ENCODE measurements around the gene PCDHGA7.
"Not testable (repeated sequence)": the region's sequence is repeated elsewhere in the genome, so short reads cannot be mapped to it uniquely, and the experiment has no call there.

Gene PCDHGA7

DNA sequence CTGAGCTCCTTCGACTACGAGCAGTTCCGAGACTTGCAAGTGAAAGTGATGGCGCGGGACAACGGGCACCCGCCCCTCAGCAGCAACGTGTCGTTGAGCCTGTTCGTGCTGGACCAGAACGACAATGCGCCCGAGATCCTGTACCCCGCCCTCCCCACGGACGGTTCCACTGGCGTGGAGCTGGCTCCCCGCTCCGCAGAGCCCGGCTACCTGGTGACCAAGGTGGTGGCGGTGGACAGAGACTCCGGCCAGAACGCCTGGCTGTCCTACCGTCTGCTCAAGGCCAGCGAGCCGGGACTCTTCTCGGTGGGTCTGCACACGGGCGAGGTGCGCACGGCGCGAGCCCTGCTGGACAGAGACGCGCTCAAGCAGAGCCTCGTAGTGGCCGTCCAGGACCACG lies 49.8 kb downstream of the PCDHGA7 start:
- not testable (repeated sequence) for H3K4me1 ChIP-seq (ENCODE audit: control insufficient read depth, insufficient read depth, low read length); H3K27me3 ChIP-seq (ENCODE audit: control insufficient read depth, insufficient read depth, low read length); H3K27ac ChIP-seq (ENCODE audit: low read depth, low read length); H3K36me3 ChIP-seq (ENCODE audit: control insufficient read depth, insufficient read depth, low read length); H3K9ac ChIP-seq (ENCODE audit: low read length)
- peak overlapping the region; percentile 44 for H3K4me3 ChIP-seq (ENCODE audit: low read length)

DNA sequence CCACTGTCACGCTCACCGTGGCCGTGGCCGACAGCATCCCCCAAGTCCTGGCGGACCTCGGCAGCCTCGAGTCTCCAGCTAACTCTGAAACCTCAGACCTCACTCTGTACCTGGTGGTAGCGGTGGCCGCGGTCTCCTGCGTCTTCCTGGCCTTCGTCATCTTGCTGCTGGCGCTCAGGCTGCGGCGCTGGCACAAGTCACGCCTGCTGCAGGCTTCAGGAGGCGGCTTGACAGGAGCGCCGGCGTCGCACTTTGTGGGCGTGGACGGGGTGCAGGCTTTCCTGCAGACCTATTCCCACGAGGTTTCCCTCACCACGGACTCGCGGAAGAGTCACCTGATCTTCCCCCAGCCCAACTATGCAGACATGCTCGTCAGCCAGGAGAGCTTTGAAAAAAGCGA lies 50.2 kb downstream of the PCDHGA7 start:
- not testable (repeated sequence) for H3K4me3 ChIP-seq (ENCODE audit: low read length); H3K27me3 ChIP-seq (ENCODE audit: control insufficient read depth, insufficient read depth, low read length)

GRCh38 chr5:141434006-141434405 lies 51.5 kb downstream of the PCDHGA7 start:
- no peak overlapping the region for H3K27ac ChIP-seq (ENCODE audit: low read depth, low read length)
- no peak overlapping the region for H3K4me3 ChIP-seq (ENCODE audit: low read length)
- no peaks in the 10 kb centered on the region for H3K36me3 ChIP-seq (ENCODE audit: control insufficient read depth, insufficient read depth, low read length)
- no peaks in the 10 kb centered on the region for H3K27me3 ChIP-seq (ENCODE audit: control insufficient read depth, insufficient read depth, low read length)
- no peaks in the 10 kb centered on the region for H3K4me1 ChIP-seq (ENCODE audit: control insufficient read depth, insufficient read depth, low read length)
- H3K9ac ChIP-seq (ENCODE audit: low read length) = no peak overlapping the region

More for the DNA sequence above, 50.2 kb downstream of the PCDHGA7 start:
- H3K27ac ChIP-seq (ENCODE audit: low read depth, low read length); H3K4me1 ChIP-seq (ENCODE audit: control insufficient read depth, insufficient read depth, low read length); H3K36me3 ChIP-seq (ENCODE audit: control insufficient read depth, insufficient read depth, low read length); H3K9ac ChIP-seq (ENCODE audit: low read length): not testable (repeated sequence)

Data from rectal smooth muscle tissue (tissue), 1 donor.